DMS114 treated with DMSO at 0.1 percent for 48 hours (cell line): ENCODE measurements around the gene PDE6B.
"Not testable (repeated sequence)": the region's sequence is repeated elsewhere in the genome, so short reads cannot be mapped to it uniquely, and the experiment has no call there.

ENCODE experiments used
- DNase-seq: peaks from one replicate; lab custom pipeline; 2025; ENCODE audit not compliant: unreplicated experiment; lab: John Stamatoyannopoulos, UW

PDE6B gene

DNA sequence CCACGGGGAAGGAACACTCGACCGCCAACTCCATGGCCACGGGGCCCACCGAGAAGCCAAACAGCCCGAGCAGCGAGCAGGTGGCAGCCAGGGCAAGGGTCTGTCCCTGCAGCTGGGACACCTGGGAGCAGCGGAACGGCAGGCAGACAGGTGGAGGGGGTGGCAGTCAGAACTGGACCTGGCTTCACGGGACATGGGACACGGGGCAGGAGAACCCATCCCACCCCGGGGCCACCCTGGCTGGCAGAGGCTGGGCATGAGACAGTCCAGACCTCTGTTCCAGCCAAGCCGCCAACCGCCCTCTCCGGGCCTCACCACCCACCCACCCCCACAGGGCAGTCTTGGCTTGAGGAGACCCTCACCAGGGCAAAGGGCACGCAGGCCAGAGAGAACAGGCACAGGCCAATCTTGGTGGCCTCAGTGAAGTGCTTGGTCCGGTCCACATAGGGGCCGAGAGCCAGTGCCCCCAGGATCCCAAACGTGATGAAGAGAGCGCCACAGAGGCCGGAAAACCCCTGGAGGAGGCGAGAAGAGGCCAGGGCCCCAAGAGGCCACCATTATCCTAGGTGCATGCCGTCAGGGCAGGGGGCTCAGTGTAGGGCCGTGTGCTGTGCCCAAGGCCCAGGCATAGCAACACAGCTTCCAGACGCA, 58.0 kb downstream of the PDE6B start:
- no peak for DNase-seq

DNA sequence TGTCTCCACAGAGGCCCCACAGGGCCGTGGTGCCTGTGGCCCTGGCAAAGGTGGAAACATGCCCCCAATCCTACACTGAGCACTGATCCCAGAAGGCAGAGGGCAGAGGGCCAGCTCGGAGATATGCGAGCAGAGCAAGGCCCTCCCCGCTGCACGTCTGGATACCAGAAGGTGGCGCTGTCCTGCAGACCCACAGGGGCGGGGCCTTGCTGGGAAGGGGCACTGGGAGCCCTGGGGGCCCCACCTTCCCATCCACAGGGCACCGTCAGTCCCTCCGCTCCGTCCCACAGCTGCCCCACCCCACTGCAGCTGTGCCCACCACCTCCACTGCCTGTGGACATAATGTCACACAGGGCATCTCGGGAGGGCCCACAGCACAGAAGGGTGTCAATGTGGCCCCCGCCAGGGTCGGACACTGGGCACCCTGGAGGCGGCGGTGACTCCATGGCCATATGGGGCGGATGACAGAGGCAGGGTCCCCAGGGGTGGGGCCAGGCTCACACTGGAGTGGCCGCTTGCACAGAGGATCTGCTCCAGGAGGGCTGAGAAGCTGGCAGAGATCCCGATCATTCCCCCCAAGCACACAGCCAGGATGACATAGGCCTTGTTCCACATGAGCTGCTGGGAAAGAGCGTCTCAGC, 58.7 kb downstream of the PDE6B start:
- no peak for DNase-seq

DNA sequence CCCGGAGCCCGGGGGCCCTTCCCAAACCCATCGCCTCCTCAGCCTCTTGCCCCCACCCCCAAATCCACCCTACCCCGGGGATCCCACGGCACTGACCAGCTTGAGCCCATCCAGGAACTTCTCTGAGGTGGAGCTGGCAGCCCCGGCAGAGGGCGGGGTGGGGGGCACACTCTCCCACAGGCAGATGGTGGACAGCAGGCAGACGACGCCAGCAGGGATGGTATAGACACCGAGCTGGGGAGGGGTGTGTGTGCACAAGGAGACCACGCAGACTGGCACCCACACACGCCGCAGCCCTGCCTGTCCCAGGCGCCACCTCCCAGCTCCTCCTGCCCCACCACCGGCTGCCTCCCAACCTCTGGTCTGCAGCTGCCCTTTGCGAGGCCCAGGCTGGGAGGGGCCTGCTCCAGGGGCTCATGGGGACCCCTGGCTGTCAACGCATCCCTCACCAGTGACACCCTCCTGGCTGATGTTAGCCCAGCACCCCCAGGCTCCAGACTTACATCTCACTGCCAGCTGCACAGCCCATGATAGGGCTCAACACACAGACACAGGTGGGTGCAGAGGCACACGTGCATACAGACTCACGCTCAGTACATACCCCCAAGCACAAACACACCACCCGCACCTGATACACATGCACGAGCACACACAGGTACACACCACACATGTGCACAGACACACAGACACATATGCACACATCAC, 59.4 kb downstream of the PDE6B start:
- no peak for DNase-seq

DNA sequence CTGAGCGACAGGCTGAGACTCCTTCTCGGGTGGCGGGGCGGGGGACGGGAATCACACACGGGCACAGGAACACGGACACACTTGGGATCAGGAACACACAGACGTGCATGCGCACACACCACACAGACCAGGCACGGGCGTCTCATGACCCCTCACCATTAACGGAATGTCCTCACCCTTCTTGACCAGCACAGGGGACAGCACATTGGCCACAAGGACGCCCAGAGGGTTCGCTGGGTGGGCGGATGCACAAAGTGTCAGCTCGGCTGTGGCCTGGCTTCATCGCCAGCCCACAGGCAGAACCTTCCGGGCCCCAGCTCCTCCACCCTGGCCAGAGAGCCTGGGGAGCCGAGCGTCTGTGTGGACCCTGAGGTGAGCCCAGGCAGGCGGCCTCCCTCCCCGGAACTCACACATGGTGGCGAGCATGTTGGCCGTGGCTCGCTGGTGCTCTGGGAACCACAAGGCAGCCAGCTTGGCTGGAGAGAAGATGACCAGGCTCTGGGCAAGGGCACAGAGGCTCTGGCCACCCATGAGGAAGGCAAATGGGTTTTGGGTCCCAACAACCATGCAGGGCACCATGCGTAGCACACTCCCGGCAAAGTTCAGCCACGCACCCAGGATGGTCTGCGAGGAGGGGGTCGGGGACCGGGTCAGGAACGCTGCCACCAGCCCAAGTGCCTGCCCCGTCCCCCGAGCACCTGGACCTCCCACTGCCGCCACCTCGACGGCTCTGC, 60.5 kb downstream of the PDE6B start:
- no peak for DNase-seq

DNA sequence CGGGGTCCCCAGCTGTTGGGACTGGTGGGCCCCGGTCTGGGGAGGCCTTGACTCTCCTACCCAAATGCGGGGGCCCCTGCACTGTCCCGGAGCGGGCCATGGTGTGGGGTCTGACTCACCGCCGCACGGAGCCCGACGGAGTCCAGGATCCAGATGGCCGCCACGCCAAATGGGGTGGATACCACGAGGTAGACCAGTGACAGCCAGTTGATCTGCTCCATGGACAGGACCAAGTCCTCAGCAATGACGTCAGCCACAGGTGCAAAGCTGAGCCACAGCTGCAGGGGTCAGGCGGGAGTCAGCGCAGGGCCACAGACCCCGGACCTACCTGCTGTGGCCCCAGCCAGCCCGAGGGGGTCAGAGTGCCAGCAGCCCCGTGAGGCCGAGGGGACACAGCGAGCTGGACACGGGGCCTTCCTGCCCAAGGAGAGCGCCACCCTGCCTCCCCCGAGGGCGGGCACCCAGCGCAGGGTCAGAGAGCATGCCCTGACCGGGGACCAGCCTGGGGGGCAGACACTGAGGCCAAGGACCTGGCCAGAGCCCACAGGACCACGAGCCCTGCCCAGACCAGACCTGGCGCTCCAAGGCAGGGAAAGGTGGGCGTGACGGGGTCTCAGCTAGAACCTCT, 61.2 kb downstream of the PDE6B start:
- no peak for DNase-seq

DNA sequence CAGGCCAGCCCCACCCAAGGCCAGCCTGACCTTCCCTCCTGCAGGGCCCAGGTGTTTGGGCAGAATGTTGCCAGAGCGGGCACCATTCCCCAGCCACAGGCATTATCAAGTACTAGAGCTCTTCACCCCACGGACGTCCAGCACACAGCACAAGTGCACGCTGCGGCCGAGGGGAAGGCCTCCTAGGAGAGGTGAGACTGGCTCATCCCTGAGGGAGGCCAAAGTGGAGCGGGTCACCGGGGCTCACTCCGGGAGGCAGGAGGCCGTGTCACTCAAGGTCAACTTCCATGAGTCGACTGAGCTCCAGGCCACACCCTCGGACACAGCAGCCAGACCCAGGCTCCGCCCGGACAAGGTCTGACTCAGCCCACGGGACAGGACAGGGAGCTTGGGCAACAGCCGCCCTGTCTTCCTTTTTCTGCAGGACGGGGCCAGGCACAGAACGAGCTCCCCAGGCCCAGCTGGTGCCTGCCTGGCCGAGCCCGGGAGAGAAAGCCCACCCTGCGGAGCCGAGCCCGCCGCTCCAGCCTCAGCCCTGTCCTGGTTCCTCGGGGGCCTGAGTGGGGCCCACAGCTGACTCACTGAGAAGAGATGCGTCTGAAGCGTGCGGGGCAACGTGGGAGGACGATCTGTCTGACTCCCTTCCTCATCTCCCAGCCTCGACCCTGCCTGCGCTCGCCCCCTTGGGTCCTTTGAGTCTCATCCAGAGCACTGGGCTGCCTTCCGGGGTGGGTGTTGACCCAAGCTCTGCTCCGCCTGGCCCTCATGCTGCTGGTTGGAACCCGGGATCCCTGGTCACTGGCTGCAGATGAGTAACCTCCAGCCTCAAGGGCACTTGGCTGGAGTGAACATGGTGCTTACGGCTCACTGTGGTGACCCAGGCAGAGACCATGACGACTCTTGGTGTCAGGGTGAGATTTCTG, 61.9 kb downstream of the PDE6B start:
- DNase-seq, result no peak

DNA sequence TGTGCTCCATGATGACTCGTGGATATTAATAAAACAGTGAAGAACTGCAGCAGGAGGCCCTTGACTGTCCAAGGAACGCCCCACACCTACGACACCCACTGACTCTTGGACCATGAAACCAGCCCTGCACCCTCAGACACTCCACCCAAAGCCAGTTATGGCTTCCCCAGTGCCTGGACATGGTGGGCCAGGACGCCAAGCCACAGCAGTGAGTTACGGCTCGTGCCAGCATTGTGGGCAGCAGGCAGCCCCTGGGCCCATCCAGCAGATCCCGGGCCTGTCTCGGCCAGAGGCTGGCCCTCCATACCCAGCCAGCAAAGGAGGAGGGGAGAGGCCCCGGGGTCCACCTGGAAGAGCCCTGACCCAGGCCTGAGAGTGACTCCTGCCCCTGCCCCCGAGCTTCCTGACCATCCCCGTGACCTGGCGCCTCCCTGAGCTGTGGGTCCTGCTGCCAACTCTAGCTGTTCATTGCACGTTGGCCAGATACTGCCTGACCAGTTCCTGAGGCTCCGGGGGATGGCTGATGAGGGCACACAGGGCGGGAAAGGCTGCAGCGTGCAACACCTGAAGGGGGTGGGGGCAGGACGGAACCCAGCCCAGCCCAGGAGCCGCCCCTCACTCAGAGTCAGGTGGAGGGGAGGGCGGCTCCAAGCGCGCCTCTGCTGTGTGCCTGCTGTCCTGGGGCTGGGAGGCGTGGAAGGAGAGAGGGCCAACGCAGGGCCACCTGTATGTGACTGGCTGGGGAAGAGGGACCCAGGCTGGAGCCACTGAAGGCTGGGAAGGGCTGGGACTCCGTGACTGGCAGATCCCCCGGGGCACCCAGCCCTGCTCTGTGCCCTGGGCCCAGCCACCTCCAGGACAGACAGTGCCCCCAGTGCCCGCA, 62.8 kb downstream of the PDE6B start:
- no peak for DNase-seq

DNA sequence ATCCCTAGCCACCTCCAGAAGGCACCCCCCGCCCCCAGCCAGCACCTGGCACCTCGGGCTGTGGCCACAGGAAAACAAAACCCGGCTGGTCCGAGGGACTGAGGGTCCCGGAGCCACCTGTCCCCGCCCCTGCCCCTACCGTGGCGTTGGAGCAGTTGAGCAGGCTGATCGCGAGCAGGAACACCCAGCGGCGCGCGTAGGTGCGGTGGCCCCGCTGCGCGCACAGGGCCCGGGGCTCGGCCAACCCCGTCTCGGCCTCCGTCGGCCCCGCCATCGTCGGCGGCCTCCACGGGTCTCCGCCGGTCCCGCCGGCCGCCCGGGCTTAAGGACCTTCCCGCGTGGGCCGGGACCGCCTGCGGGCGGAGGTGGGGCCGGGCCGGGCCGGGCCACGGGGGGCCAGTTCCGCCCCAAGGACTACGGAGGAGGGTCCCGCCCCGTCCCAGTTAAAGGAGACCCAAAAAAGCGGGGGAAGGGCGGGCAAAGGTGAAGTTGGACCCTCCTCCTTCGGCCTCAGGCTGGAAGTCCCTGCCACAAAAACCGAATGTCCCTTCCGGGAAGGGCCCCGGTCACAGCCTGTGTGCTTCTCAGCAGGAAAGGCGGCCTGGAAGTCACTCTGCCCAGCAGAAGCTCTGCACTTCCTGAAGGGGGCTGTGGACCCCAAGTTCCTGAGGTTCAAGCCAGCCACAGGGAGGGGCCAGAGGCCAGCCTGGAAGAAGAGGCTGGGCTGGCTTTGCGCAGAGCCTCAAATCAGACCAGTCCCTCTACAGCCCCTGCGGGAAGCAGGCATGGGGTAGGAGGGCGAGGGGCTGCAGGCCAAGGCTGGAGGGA, 63.7 kb downstream of the PDE6B start, which contains the start of gene SLC49A3:
Gene SLC49A3 (minus strand): TSS at position 298 of the 828 bp plus-strand sequence. CDS start 24 bp downstream, at position 274.
- no peak for DNase-seq

DNA sequence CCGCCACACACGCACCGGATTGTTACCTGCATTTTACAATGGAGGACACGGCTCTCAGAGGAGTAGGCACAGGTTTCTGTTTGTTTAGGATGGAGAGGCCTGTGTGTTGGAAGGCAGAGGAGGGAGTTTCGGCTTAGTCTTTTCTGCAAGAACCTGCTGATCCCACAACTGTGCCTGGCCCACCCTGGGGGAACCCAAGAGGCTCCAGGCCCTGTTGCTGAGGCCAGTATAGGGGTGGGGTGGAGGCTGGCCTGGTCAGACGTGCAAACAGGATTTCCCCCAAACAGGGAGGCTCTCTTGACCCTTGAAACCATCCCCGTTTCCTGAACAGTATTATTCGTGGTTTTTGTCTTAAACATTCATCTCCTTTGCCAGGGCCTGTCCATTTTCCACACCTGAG, 64.3 kb downstream of the PDE6B start:
- no peak for DNase-seq

DNA sequence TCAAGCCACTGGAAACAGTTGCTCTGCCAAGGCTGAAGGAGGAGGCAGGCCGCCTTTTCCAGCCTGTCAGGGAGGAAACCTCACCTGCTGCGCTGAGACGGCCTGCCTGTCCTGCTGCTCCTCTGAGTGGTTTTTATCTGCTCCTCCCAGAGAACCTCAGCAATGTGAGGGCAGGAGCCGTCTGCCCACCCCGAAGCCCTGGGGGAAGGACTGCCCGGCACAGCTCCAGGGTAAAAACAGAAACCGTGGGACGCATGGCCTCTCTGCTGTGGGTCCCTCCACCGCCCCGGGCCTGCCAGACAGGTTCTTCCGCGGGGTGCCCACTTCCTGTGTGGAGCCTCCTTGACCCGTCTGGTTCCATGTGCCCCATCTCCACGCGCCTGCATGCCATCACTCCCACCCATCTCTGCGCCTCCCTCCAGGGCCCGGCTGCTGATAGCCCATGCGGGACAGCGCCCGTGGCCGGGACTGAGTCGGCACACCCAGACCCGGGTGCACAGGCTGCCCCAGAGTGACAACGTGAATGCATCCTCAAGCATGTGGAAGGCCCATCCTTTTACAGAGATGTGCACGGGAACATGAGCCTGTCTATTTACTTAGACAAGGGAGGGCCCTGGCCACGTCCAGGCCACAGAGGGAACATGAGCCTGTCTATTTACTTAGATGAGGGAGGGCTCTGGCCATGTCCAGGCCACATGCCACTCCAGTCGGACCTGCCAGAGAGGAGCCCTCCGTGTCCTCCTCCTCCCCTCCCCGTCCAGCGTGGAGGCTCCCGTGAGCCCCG, 67.6 kb downstream of the PDE6B start:
- no peak for DNase-seq

DNA sequence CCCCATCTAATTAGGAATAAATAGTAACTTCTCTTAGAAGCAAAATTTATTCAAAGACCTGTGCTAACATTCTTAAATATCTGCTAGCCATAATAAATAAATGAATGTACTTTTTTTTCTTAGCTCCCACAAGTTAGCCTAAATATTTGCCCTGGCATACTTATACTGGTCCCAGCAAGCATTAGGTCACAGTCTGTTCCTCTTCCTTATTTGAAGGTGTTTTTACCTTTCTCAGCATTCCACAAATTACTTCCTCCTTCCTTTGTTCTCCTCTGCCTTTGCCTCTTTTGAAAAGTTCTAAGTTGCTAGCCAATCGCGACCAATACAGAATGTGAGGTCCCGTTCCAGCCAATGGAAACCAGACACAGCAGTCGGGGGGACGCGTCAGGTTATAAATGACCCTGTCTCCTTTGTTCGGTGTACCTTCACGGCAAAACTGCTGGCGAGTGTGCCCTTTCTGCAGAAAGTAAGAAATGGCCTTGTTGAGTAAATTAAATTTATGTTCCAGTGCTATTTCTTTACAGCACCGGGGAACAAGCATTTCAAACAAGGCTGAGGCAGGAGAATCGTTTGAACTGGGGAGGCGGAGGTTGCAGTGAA, 69.1 kb downstream of the PDE6B start:
- not testable (repeated sequence) for DNase-seq

DNA sequence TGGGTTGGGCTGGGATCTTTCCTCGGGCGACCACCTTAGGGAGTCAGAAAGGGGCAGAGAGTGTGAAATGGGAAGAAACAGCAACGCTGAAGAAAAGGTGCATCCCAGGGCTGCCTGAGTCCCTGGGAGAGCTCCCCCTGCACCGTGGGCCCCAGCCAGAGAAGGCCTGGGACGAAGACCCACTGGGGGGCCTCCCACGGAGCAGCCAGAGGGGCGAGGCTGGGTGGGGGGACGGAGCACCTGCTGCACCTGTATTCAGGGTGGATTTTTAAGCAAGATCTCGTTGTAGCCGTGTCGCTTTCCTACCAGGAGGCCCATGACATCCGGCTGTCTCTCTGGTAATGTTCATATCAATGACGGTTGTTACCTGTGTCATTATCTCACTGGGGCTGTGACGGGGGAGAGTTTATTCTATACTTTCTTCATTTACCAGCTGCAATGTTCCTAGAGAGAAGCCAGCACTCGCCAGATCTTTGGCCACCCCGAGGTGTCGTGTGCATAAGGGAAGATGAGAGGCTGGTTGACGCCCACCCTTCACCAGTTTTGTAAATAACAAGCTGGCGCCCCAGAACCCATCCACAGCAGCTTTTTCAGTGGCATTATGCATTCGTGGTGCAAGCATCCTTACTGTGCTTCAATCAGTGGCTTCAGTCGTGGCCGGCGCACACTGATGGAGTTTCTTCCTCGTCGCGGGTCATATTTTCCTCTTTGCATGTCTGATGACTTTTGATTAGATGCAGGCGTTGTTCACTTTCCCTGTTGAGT, 74.6 kb downstream of the PDE6B start:
- no peak for DNase-seq

DNA sequence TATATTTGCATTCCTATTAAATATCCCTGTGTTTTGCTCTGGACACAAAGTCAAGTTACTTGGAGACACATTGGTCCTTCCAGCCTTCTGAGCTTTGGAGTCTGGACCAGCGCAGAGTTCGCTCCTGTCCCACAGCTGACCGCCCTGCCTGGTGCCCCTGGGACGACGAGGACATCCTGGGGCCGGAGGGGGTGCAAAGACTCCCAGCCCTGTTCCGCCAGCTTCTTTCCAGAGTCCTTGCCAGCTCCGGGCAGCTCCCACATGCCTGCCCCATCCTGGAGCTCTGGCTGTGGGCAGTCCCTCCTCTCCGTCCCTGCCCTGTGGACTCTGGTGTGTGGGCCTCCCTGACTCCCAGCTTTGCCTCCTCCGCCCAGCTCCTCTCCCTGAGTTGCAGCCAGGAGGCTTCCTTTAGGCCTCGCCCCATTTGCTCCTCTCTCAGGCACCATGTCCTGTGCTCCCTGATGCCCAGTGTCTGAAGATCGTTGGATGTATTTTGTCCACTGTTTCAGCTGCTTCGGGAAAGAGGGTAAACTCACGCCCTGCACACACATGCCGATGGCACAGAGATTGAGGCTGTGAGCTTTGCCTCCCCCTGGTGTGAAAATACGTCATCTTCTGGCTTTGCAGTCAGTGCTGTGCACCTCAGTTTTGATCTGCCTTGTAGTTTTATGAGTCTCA, 75.4 kb downstream of the PDE6B start:
- no peak for DNase-seq

DNA sequence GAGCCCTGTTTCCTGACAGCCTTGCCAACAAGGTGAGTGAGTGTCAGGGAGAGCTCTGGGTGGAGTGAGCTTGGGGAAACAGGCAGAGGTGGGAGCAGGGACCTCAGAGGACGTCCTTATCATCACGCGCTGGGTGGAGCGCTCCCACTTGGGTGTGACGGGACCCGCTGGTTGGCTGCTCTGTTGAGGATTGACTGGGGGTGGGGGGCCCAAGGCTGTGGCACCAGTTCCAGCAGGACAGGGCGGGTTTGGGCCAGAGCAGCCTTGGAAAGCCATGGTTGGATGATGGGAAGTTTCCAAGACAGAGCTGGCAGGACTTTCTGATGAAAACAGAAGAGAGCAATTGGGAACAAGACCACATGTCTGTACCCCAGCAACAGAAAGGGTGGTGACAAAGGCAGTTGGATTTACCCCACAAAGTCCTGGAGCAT, 77.3 kb downstream of the PDE6B start:
- DNase-seq, result no peak

DNA sequence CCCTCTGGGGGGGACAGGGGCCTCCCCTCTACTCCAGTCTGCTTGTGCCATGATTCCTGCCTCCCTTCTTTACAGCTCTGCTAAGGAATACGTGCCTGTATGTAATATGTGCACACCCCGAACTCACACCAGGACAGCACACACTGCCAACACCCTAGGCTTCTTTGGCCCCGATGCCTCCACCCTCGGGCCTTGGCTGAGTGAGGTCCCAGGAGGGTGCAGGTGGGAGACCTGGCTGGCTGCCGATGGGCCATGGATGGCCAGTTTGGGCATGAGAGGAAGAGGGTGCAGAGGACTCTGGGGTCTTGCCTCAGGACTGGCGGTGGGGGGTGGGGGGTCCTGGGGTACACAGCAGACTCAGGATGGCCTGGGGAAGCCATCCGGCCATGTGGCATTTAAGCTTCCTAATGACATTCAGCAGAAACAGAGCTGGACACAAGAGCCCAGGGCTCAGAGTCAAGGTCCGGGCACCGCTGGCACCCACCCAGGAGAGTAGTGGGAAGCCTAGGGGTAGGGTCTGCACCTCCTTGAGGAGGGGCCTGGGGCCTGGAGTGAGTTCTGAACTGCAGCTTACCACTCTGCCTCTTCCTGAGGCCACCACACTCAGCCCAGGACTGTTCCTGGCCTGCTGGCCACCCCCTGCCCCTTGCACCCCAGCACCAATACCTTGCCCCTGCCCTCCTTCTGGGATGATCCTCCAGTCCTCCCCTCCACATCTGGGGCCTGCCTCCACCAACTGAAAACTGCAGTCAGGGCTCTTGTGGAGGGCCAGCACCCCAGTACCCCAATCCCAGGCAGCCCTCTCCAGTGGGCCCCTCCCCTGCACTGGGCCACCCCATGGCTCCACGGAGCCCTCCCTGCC, 78.2 kb downstream of the PDE6B start:
- DNase-seq, result no peak
